Measurements from ENCODE around the gene ITCH.
"Not testable (repeated sequence)": the region's sequence is repeated elsewhere in the genome, so short reads cannot be mapped to it uniquely, and the experiment has no call there.

ITCH gene

GRCh38 chr20:34439168-34439567 is 76.1 kb downstream of the ITCH start:
- CTCF ChIA-PET = no interaction called here
- TF ChIP-seq BHLHE40 (IDR thresholded peaks at IDR 0.05; ENCODE audit: borderline replicate concordance) (no peak), FOXA1 (IDR thresholded peaks at IDR 0.05) (no peak), ELF4 (IDR thresholded peaks at IDR 0.05) (no peak), SP1 (IDR thresholded peaks at IDR 0.05) (no peak)
- no peak for DNase-seq (ENCODE audit: extremely low spot score)
- POLR2A ChIA-PET = no interaction called here

- DNase-seq (ENCODE audit: extremely low spot score); CTCF ChIA-PET; POLR2A ChIA-PET: not testable (repeated sequence)
These were observed 78.3 kb downstream of the ITCH start for GRCh38 chr20:34441423-34441822.

GRCh38 chr20:34443546-34443945 is 80.5 kb downstream of the ITCH start:
- CTCF ChIA-PET = no interaction called here
- POLR2A ChIA-PET = no interaction called here
- no peak for TF ChIP-seq FOXM1 (IDR thresholded peaks at IDR 0.05; ENCODE audit: borderline replicate concordance)
- TF ChIP-seq SP1 (IDR thresholded peaks at IDR 0.05) = no peak
- no peak for TF ChIP-seq SUZ12 (IDR thresholded peaks at IDR 0.05)
- TF ChIP-seq HDGF (IDR thresholded peaks at IDR 0.05; ENCODE audit: borderline replicate concordance) = no peak
- no peak for TF ChIP-seq ELF4 (IDR thresholded peaks at IDR 0.05)
- TF ChIP-seq FOXK2 (IDR thresholded peaks at IDR 0.05) = no peak
- no peak for TF ChIP-seq LEF1 (IDR thresholded peaks at IDR 0.05; ENCODE audit: borderline replicate concordance)
- no peak for TF ChIP-seq ARNT (IDR thresholded peaks at IDR 0.05)
- TF ChIP-seq CTBP1 (IDR thresholded peaks at IDR 0.05; ENCODE audit: borderline replicate concordance) = no peak
- no peak for TF ChIP-seq FOXA1 (IDR thresholded peaks at IDR 0.05)
- TF ChIP-seq TARDBP (IDR thresholded peaks at IDR 0.05) = no peak
- no peak for TF ChIP-seq NFRKB (IDR thresholded peaks at IDR 0.05)
- no peak for TF ChIP-seq L3MBTL2 (conservative IDR thresholded peaks at IDR 0.05)
- TF ChIP-seq BHLHE40 (IDR thresholded peaks at IDR 0.05; ENCODE audit: borderline replicate concordance) = no peak
- no peak for TF ChIP-seq ZNF384 (IDR thresholded peaks at IDR 0.05)
- DNase-seq (ENCODE audit: extremely low spot score) = no peak

- no peak for DNase-seq (ENCODE audit: extremely low spot score)
- ChIA-PET CTCF (no interaction called here), POLR2A (no interaction called here)
- no peak for TF ChIP-seq LEF1 (IDR thresholded peaks at IDR 0.05; ENCODE audit: borderline replicate concordance)
- no peak for TF ChIP-seq CTBP1 (IDR thresholded peaks at IDR 0.05; ENCODE audit: borderline replicate concordance)
- TF ChIP-seq BHLHE40 (IDR thresholded peaks at IDR 0.05; ENCODE audit: borderline replicate concordance) = no peak
- no peak for TF ChIP-seq ARNT (IDR thresholded peaks at IDR 0.05)
- no peak for TF ChIP-seq FOXA1 (IDR thresholded peaks at IDR 0.05)
- no peak for TF ChIP-seq PKNOX1 (IDR thresholded peaks at IDR 0.05)
- TF ChIP-seq ELF4 (IDR thresholded peaks at IDR 0.05) = no peak
- TF ChIP-seq L3MBTL2 (conservative IDR thresholded peaks at IDR 0.05) = no peak
- no peak for TF ChIP-seq HDGF (IDR thresholded peaks at IDR 0.05; ENCODE audit: borderline replicate concordance)
- TF ChIP-seq TARDBP (IDR thresholded peaks at IDR 0.05) = no peak
- TF ChIP-seq SP1 (IDR thresholded peaks at IDR 0.05) = no peak
- no peak for TF ChIP-seq NFRKB (IDR thresholded peaks at IDR 0.05)
These were observed 82.3 kb downstream of the ITCH start for GRCh38 chr20:34445177-34446065.

GRCh38 chr20:34448517-34448916 is 85.4 kb downstream of the ITCH start:
- TF ChIP-seq PKNOX1 (IDR thresholded peaks at IDR 0.05) (no peak), SP1 (IDR thresholded peaks at IDR 0.05) (no peak), SUZ12 (IDR thresholded peaks at IDR 0.05) (no peak), CTBP1 (IDR thresholded peaks at IDR 0.05; ENCODE audit: borderline replicate concordance) (no peak), NFRKB (IDR thresholded peaks at IDR 0.05) (no peak), FOXM1 (IDR thresholded peaks at IDR 0.05; ENCODE audit: borderline replicate concordance) (no peak), BHLHE40 (IDR thresholded peaks at IDR 0.05; ENCODE audit: borderline replicate concordance) (no peak), L3MBTL2 (conservative IDR thresholded peaks at IDR 0.05) (no peak), TARDBP (IDR thresholded peaks at IDR 0.05) (no peak), FOXK2 (IDR thresholded peaks at IDR 0.05) (no peak), ZNF384 (IDR thresholded peaks at IDR 0.05) (no peak), ELF4 (IDR thresholded peaks at IDR 0.05) (no peak), ARNT (IDR thresholded peaks at IDR 0.05) (no peak), FOXA1 (IDR thresholded peaks at IDR 0.05) (no peak), HDGF (IDR thresholded peaks at IDR 0.05; ENCODE audit: borderline replicate concordance) (no peak), LEF1 (IDR thresholded peaks at IDR 0.05; ENCODE audit: borderline replicate concordance) (no peak)
- no peak for DNase-seq (ENCODE audit: extremely low spot score)
- CTCF ChIA-PET = no interaction called here
- POLR2A ChIA-PET = no interaction called here

GRCh38 chr20:34449674-34450592 is 86.9 kb downstream of the ITCH start:
- CTCF ChIA-PET = interaction anchor here (1.2 kb wide), 1 partner anchor 137 kb away, joined by 6 read pairs; no protein-coding TSS in a partner anchor
- no peak for DNase-seq (ENCODE audit: extremely low spot score)
- POLR2A ChIA-PET = no interaction called here
- no peak for TF ChIP-seq FOXA1 (IDR thresholded peaks at IDR 0.05)
- TF ChIP-seq SUZ12 (IDR thresholded peaks at IDR 0.05) = no peak
- TF ChIP-seq LEF1 (IDR thresholded peaks at IDR 0.05; ENCODE audit: borderline replicate concordance) = no peak
- TF ChIP-seq FOXK2 (IDR thresholded peaks at IDR 0.05) = no peak
